Activated CD8-positive, alpha-beta memory T cell treated with anti-CD3 and anti-CD28 coated beads, Interleukin-2, amount 50 U/mL, for 1 hour (primary cell): ENCODE results near the gene B3GNT7.
"Not testable (repeated sequence)": the region's sequence is repeated elsewhere in the genome, so short reads cannot be mapped to it uniquely, and the experiment has no call there.

Experiments
- DNase-seq: peaks from one replicate; pipeline ENCODE4 v3.0.0-alpha.2; 2020; ENCODE audit errors: extremely low read depth

B3GNT7 gene

GRCh38 chr2:231425811-231426703 is 30.5 kb downstream of the B3GNT7 start:
- peak; percentile 77 for DNase-seq

DNA sequence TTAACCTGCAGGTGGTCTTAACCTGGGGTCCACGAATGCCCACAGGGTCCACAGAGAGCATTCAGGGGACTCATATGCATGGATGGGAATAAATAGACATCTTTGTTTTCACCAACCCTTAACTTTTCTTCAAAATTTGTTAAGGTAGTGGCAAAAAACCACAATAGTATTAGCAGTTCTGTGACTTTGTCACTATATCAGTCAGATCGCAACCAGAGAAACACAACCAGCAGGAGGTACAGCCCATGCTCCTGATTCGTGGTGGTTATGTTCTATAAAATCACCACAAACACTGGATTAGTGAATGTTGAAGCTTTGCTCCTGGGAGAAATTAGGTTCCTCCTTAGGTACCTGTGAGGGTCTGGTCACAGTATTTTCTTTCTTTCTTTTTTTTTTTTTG is 31.6 kb downstream of the B3GNT7 start:
- no peak for DNase-seq

DNA sequence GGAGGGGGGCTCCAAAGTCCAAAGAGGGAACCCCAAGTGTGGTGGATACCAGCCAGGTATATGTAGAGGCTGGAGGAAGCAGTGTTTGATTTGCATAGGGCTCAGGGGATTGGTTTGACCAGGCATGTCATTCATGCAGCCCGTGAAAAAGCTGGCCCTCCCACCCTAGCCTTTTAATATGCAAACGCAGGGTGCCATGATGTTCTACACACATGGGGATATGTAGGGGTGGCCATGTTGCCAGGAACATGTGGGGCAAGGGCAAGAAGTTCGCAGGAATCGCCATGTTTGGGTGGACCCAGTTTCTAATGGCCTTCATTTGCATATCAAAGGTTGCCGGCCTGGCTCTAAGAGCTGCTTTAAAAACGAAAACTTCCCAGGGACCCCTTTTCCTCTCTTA is 33.6 kb downstream of the B3GNT7 start:
- no peak for DNase-seq

DNA sequence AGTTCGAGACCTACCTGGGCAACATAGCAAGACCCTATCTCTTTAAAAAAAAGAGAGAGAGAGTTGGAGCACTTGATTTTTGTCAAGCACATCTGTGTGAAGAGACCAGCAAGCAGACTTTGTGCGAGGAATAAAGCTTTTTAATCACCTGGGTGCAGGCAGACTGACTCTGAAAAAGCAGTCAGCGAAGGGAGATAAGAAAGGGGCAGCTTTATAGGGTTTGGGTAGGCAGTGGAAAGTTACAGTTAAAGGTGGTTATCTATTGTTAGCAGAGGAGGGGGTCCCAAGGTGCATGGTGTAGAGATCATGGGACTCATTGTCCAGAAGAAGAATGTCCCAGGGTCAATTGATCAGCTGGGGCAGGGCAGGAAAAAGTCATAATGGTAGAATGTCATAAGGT is 34.4 kb downstream of the B3GNT7 start:
- DNase-seq = no peak

DNA sequence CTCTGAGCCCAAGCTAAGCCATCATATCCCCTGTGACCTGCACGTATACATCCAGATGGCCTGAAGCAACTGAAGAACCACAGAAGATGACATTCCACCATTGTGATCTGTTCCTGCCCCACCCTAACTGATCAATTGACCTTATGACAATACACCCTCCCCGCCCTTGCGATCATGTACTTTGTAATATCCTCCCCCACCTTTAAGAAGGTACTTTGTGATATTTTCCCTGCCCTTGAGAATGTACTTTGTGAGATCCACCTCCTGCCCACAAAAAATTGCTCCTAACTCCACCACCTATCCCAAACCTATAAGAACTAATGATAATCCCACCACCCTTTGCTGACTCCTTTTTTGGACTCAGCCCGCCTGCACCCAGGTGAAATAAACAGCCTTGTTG is 34.9 kb downstream of the B3GNT7 start:
- not testable (repeated sequence) for DNase-seq

DNA sequence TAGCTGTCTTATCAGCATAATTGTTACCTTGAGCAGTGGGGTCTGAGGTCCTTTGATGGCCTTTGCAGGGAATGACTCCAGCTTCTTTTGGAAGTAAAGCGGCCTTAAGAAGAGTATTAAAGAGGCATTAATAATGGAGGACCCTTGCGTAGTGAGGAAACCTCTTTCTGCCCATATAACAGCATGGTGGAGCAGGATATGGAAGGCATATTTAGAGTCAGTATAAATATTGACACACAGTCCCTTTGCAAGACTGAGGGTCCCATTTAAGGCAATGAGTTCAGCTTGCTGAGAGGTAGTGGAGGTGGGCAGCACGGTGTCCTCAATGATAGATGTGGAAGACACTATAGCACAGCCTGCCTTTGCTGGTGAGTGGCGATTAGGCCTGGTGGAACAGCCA is 36.1 kb downstream of the B3GNT7 start:
- no peak for DNase-seq

DNA sequence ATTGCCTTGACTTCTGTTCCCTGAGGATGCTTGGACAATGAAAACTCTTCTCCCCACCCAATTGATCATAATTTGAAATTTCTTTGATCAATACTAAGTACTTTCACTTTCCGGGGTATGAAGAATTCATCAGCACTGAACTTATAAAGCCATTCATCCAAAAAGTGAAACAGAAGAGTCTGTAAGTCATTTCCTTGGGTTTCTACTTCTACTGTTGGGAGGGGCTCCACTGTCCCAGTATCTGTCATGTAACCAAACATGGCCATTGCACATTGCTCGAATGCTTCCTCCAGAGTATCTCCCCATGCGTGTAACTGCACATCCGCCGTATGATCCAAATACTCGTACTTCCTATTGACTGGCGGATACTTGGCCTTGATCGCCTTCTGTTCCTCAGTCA is 38.5 kb downstream of the B3GNT7 start:
- DNase-seq = no peak

GRCh38 chr2:231436957-231437356 is 41.4 kb downstream of the B3GNT7 start:
- no peak for DNase-seq

DNA sequence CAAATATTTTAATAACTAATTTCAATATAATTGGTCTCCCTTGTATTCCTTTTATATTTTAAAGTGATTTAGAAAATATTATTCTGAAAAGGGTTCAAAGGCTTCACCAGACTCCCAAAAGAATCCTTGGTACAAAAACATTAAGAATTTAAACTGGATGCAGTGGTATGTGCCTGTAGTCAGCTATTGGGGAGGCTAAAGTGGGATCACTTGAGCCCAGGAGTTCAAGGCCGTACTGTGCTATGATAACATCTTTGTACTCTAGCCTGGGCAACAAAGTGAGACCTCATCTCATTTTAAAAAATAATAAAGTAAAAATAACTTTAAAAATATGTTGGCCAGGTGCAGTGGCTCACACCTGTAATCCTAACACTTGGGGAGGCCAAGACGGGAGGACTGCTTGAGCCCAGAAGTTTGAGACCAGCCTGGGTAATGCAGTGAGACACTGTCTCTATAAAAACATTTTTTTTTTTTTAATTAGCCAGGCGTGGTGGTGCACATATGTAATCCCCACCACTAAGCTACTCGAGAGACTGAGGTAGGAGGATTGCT is 54.1 kb downstream of the B3GNT7 start:
- no peak for DNase-seq

DNA sequence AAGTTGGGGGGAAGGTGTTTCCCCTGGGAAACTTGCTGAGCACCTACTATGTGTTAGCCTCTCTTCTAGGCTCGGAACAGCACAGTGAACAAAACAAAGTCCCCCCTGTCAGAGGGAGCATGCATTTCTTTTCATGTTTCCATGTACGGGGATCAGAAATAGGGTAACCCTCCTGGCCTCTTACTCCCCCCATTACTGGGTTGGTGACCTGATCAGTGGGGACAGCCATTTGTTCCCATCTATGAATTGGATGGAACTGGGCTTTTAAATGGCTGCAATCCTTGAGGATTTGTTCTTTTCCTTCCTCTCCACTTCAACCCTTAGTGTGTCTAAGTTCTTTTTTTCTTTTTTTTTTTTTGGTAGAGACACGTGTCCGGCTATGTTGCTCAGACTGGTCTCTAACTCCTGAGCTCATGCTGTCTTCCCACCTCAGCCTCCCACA is 55.1 kb downstream of the B3GNT7 start:
- no peak for DNase-seq
